Measurements from ENCODE around the gene TRAPPC2L. TPM values are rescaled to one million over a fixed set of nuclear protein-coding genes. Genes with fewer than 3 reads are reported as not detected.

The TRAPPC2L gene
- total and polyA plus RNA-seq, 12 donors: 37.5 to 63.3 (median 50.9) TPM

- TF ChIP-seq, protein P1, sequence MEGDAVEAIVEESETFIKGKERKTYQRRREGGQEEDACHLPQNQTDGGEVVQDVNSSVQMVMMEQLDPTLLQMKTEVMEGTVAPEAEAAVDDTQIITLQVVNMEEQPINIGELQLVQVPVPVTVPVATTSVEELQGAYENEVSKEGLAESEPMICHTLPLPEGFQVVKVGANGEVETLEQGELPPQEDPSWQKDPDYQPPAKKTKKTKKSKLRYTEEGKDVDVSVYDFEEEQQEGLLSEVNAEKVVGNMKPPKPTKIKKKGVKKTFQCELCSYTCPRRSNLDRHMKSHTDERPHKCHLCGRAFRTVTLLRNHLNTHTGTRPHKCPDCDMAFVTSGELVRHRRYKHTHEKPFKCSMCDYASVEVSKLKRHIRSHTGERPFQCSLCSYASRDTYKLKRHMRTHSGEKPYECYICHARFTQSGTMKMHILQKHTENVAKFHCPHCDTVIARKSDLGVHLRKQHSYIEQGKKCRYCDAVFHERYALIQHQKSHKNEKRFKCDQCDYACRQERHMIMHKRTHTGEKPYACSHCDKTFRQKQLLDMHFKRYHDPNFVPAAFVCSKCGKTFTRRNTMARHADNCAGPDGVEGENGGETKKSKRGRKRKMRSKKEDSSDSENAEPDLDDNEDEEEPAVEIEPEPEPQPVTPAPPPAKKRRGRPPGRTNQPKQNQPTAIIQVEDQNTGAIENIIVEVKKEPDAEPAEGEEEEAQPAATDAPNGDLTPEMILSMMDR (IDR thresholded peaks at IDR 0.05): no peak
- intact Hi-C loops (cut with DNase I): loop anchor here in 4 of 10 donors (5.0 kb wide), 2 partner anchors 38 to 53 kb away; no protein-coding TSS in a partner anchor
- peaks cover 0 to 66% (median 22%) of the 10 kb centered on the region in 9 donors for H3K36me3 ChIP-seq
- DNase-seq: no peak
- peaks cover 0 to 7% (median 4%) of the 10 kb centered on the region in 7 donors for H3K27me3 ChIP-seq
- no peaks in the 10 kb centered on the region for H3K9me3 ChIP-seq
- WGBS, 2 donors: 95 to 97% methylated on average over 39 of the region's 39 CpGs
- H3K4me3 ChIP-seq: no peak overlapping the region
- peak overlapping the region in 1 of 10 donors; percentile 85 for H3K27ac ChIP-seq
- ATAC-seq: no peak
- H3K4me1 ChIP-seq: peaks cover 19 to 40% (median 33%) of the 10 kb centered on the region in 9 donors
Measured at GRCh38 chr16:88884569-88885271, 27.8 kb downstream of the TRAPPC2L start.

- ATAC-seq: no peak
- H3K36me3 ChIP-seq: peaks cover 0 to 65% (median 22%) of the 10 kb centered on the region in 9 donors
- 91 to 93% methylated on average over 28 of the region's 28 CpGs for WGBS, 2 donors
- no peak for DNase-seq
- peaks cover 19 to 40% (median 33%) of the 10 kb centered on the region in 9 donors for H3K4me1 ChIP-seq
- TF ChIP-seq, protein P1 (IDR thresholded peaks at IDR 0.05): no peak
- no peak overlapping the region for H3K4me3 ChIP-seq
- H3K9me3 ChIP-seq: peaks cover 0 to 4% (median 0%) of the 10 kb centered on the region in 11 donors
- intact Hi-C loops (cut with DNase I): loop anchor here in 4 of 10 donors (2.0 to 5.0 kb wide), 3 partner anchors 37 to 55 kb away; no protein-coding TSS in a partner anchor
- peak overlapping the region in 9 of 10 donors; percentile 66 to 90 (median 80) for H3K27ac ChIP-seq
- peaks cover 0 to 7% (median under 1%) of the 10 kb centered on the region in 7 donors for H3K27me3 ChIP-seq
Measured at GRCh38 chr16:88885693-88886280, 28.9 kb downstream of the TRAPPC2L start.

- ATAC-seq: peak in 7 of 8 donors; percentile 5 to 30 (median 13)
- WGBS, 2 donors: 68 to 69% methylated on average over 15 of the region's 15 CpGs
- no peak for DNase-seq
- peaks cover 0 to 4% (median 0%) of the 10 kb centered on the region in 11 donors for H3K9me3 ChIP-seq
- peak overlapping the region; percentile 63 to 90 (median 79) for H3K27ac ChIP-seq
- peaks cover 0 to 6% (median 0%) of the 10 kb centered on the region in 7 donors for H3K27me3 ChIP-seq
- H3K4me1 ChIP-seq: peaks cover 19 to 40% (median 33%) of the 10 kb centered on the region in 9 donors
- peak overlapping the region in 1 of 10 donors; percentile 22 for H3K4me3 ChIP-seq
- H3K36me3 ChIP-seq: peaks cover 0 to 64% (median 22%) of the 10 kb centered on the region in 9 donors
- TF ChIP-seq, protein P1 (IDR thresholded peaks at IDR 0.05): no peak
- intact Hi-C loops (cut with DNase I): loop anchor here in 4 of 10 donors (2.0 to 5.0 kb wide), 3 partner anchors 36 to 54 kb away; no protein-coding TSS in a partner anchor
Measured at GRCh38 chr16:88886420-88886844, 29.5 kb downstream of the TRAPPC2L start.

All from heart right ventricle (tissue), 16 donors.